Astrocyte (in vitro differentiated cells and primary cell): ENCODE results near the gene ATL1.

Experiments used
- EZH2 ChIP-seq: IDR thresholded peaks from 2 replicates; pipeline ENCODE4 v1.6.1; 2012; ENCODE audit warnings: mild to moderate bottlenecking, low read length, inconsistent platforms; ENCODE audit not compliant: insufficient read depth
- TF ChIP-seq, protein P1 (sequence below): IDR thresholded peaks from 2 replicates; pipeline ENCODE4 v1.5.1; 2011; ENCODE audit warnings: low read depth, mild to moderate bottlenecking, inconsistent platforms, low read length, moderate library complexity; ENCODE audit not compliant: insufficient read depth

DNA sequence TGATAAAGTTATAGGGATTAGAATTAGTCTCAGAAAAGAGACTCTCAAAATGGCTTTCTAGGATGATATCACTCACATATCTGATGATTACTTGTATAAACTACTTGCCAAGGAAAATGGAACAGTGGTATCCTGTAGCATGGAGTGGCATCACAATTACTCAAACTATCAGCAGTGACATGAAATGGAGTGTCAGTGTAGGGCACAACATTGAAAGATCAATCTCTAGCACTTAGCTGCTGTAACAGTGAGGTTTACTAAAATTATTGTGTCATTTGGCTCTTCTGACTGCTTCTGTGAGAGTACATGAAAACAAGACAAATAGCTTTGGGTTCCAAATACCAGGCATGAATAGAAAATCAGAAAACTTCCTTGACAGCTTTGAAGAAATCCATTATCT lies 20.9 kb upstream of the ATL1 start:
- TF ChIP-seq, protein P1, sequence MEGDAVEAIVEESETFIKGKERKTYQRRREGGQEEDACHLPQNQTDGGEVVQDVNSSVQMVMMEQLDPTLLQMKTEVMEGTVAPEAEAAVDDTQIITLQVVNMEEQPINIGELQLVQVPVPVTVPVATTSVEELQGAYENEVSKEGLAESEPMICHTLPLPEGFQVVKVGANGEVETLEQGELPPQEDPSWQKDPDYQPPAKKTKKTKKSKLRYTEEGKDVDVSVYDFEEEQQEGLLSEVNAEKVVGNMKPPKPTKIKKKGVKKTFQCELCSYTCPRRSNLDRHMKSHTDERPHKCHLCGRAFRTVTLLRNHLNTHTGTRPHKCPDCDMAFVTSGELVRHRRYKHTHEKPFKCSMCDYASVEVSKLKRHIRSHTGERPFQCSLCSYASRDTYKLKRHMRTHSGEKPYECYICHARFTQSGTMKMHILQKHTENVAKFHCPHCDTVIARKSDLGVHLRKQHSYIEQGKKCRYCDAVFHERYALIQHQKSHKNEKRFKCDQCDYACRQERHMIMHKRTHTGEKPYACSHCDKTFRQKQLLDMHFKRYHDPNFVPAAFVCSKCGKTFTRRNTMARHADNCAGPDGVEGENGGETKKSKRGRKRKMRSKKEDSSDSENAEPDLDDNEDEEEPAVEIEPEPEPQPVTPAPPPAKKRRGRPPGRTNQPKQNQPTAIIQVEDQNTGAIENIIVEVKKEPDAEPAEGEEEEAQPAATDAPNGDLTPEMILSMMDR, result no peak
- no peak for TF ChIP-seq EZH2
